NCI-H187 (cell line): ENCODE data around the gene NASP.
A peak's percentile ranks its signal among the peaks of the same experiment; 100 is the strongest.

ENCODE experiments used
- DNase-seq, 2 experiments: peaks; one replicate each; lab custom pipeline; 2025; lab: John Stamatoyannopoulos, UW

The NASP gene, protein sequence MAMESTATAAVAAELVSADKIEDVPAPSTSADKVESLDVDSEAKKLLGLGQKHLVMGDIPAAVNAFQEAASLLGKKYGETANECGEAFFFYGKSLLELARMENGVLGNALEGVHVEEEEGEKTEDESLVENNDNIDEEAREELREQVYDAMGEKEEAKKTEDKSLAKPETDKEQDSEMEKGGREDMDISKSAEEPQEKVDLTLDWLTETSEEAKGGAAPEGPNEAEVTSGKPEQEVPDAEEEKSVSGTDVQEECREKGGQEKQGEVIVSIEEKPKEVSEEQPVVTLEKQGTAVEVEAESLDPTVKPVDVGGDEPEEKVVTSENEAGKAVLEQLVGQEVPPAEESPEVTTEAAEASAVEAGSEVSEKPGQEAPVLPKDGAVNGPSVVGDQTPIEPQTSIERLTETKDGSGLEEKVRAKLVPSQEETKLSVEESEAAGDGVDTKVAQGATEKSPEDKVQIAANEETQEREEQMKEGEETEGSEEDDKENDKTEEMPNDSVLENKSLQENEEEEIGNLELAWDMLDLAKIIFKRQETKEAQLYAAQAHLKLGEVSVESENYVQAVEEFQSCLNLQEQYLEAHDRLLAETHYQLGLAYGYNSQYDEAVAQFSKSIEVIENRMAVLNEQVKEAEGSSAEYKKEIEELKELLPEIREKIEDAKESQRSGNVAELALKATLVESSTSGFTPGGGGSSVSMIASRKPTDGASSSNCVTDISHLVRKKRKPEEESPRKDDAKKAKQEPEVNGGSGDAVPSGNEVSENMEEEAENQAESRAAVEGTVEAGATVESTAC

DNA sequence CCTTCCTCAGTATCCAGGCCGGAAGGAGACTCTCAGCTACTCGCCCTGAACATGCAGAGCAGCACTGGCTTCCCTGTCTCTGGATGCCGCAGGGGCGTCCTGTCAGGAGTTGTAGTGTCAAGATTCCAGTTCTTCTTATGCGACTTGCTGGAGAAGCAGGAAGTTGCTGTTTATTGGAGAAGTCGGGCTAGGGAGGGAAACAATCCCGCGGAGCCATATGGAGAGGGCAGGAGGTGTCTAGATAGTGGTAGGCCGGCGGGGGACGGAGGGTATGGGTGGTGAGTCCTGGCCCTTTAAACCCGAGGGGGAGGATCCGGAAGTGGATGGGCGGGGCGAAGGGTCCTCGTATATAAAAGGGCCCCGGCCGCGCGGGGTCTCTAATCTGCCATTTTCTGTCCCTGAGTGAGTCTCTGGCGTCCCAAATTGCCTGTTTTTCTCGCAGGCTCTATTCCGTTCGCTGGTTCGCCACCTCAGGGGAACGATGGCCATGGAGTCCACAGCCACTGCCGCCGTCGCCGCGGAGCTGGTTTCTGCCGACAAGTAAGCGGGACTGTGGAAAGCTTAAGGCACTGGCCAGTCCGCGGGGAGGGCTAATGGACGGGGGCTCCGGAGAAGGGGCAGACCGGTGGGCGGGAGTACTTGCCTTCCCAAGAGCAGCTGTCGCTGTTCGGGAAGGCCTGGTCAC lies at the start of gene NASP:
Gene NASP (plus strand): TSS at position 376 of the 685 bp plus-strand sequence. CDS start 106 bp downstream, at position 482.
- peak; percentile 74 to 93 for DNase-seq

GRCh38 chr1:45535988-45536766 lies 47.7 kb upstream of the NASP start:
- DNase-seq = no peak

DNA sequence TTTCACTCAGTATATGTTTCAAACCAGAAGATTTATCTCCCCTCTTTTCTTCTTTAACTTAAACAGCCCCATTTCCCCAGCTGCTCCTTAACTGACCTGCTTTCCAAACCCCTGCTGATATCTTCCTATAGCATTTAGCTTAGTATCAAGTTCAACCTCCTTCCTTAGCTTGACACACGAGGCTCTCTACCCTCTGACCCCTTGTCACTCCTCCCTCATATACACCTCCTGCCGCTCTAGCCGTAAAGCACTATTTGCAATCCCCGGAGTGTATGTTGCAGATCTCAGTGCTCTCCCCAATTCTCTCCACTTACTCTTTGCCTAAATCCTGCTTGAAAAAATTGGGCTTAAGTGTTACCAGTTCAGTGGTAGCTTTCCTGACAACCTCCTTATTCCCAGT lies 47.0 kb upstream of the NASP start:
- no peak for DNase-seq

GRCh38 chr1:45541193-45541592 lies 42.6 kb upstream of the NASP start:
- DNase-seq = no peak

DNA sequence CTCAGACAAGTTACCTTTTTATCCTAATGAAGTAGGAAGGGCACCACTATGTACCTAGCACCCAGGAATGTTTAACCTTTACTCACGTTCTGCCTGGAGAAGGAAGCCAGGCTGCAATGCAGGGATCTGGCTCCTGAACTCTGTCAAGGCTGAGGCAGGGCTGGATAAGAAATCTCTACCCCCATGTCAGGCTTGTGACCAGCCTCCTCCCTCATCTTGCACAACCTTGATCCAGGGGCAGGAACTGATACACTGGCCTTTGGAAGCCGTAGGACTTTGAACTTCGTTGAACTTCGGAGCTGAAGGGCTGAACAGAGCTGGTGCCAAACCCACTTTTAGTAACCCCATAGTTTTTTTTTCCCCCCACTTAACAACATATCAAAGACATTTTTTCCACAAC lies 41.2 kb upstream of the NASP start:
- no peak for DNase-seq

DNA sequence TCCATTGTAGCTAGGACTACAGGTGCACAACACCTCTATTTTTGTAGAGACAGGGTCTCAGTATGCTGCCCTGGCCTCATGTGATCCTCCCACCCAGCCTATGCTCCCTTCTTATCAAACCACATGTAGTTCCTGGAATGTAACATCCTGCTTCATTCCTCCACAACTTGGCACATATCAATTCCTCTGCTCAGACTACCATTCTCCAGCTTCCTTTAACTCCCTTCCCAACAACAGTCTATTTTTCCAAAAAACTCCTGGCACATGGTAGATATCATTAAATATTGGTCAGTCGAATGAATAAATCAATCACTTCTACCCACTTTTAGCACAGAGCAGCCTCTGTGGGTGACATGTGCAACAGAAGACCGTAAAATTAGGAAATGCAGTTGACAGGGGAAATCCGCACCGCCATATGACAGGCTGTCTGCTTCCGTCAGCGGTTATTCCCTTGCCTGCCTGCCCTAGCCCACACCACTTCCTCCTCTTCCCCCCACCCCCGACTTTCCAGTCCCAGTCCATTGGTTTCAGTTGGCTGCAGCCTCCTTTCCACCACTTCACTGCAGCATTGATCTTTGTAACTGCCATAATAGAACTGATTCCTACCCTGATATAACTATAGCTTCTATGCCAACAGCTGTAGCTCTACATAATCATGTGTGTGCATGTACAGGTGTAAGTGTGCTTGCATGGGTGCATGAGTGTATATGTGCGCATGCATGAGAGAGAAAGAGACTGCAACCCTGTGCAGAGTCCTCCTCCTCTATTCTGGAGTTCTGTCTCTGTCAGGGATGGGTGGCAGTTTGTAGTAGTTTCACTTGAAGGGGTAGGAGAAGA lies 40.0 kb upstream of the NASP start:
- DNase-seq = no peak

DNA sequence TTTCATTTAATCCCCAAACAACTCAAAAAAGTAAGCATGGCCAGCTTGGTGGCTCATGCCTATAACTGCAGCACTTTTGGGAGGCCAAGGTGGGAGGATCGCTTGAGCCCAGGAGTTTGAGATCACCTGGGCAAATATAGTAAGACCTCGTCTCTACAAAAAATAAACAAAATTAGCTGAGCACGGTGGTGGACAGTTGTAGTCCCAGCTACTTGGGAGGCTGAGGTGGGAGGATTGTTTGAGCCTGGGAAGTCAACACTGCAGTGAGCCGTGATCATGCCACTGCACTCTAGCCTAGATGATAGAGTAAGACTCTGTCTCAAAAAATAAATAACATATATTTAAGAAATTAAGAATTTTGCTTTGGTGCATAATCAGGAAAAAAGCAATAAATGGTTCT lies 39.3 kb upstream of the NASP start:
- DNase-seq = no peak

DNA sequence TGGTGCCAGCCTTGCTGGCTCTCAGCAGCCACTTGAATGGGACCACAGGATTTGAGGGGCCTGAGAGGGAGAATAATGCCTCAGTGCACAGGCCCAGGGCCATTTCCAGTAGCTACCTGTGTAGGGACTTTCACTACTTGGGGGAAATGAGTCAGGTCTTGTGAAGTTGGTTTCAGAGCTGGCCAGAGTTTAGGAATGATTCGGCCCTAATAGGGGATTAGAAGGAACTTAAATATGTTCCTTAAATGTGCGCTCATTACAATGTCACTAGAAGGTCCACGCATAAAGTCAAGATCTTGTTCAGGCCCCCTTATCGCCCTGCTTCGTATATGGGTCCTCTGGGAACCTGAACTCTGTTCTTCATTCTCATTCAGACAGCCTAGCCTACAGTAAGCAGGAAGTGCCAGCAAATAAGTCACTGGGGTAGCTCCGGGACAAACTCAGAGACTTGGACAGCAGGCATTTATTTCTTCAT lies 38.8 kb upstream of the NASP start:
- no peak for DNase-seq

- no peak for DNase-seq
These were observed 38.1 kb upstream of the NASP start for GRCh38 chr1:45545553-45546310.

DNA sequence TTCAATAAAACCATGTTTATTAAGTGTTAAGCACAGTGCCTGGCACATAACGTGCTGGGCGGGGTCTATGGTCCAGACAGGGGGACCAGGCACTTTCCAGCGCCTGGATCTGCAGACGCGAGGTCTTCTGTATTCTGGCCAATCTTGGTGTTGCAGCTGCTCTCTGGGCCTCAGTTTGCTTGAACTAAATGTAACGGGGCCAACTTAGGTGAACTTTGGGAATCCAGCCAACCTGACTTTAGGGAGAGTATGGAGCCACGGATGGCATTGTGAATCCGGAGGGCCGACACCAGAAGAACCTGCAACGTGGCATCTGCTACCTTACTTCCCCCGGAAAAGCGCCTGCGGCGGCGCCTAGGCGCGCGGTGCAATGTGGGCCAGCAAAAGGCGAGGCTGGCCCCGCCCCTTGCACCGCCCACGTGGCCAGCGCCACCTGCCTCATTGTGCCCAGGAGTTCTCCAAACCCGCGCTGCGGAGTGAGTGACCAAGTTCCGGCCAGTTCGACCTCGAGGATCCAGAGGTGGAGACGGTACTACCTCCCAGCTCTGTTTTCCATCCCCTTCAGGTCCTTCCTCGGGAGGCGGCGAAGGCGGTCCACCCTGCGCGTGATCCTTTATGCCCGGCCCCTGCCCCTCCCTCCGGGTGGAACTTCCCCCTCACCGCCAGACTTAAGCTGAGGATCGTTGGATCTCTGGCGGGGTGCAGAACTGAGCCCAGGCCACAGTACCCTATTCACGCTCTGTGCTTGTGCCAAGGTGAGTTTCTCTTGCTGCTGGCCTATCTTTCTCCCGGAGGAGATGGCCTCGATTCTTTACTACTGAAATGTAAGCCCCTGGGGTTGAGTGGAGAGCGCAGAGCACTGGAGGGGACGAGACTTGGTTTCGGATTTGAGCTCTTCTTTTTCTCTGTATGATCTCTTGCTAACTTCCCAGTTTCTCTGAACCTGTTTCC lies 33.2 kb upstream of the NASP start, which contains the start of gene AKR1A1:
Gene AKR1A1 (plus strand): TSS at position 426 of the 951 bp plus-strand sequence. CDS start 10,969 bp downstream, outside the sequence.
- DNase-seq = peak; percentile 91 to 94

- no peak for DNase-seq
These were observed 32.2 kb upstream of the NASP start for GRCh38 chr1:45551684-45552083.

GRCh38 chr1:45552331-45552730 lies 31.5 kb upstream of the NASP start:
- peak; percentile 41 to 81 for DNase-seq

- DNase-seq = no peak
These were observed 29.6 kb upstream of the NASP start for GRCh38 chr1:45554198-45554597.

DNA sequence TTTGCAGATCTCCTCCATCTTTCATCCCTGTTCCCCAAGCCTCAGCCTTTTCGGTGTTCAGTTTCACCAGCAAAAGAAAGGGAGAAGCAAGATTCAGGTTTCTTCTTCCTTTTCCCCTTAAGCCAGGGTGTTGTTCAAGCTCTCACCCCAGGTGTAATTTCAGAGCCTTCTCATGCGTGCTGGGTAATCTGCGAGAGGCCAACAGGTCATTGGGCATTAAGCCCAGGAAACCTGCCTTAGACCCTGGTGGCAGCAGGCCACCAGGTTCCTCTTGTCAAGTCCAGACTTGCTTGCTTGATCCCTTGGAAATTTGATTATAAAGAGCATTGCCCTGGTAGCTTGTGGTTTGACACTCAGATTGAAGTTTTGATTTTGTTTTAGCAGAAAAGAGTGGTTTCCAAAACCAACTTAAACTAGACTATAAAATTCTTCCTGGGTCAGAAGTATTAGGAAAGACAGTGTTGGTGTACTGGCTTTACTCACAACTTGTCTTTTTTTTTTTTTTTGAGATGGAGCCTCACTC lies 26.4 kb upstream of the NASP start:
- no peak for DNase-seq

DNA sequence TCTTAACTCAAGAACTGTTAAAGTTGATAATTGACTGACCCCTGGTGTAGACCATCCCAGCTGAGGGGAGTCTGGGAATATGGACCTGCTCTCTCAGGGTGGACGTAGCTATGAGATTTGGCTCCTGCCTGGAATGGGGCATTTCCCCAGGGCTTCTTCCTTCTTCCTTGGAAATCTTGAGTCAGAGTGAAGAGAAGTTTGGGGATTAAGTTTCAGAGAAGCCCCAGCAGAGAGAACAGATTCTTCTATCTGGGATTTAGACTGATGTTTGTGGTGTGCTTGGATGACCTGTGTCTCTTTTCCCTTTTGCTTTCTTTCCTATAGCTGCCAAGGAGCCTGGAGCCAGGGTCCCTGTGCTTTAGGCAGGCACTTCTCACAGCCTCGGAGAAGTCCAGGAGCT lies 20.0 kb upstream of the NASP start:
- no peak for DNase-seq

GRCh38 chr1:45566722-45567121 lies 17.1 kb upstream of the NASP start:
- no peak for DNase-seq

DNA sequence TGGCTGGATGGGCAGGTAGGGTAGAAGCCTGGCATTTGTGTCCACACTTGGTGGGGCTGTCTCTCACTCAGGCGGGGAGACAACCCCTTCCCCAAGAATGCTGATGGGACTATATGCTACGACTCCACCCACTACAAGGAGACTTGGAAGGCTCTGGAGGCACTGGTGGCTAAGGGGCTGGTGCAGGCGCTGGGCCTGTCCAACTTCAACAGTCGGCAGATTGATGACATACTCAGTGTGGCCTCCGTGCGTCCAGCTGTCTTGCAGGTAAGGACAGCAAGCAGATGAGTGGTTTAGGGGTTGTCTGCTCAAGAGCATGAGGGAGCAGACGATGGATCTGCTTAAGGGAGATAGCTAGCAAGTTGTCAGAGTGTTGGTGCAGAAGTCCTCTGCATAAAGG lies 15.9 kb upstream of the NASP start:
- no peak for DNase-seq

- no peak for DNase-seq
These were observed 15.4 kb upstream of the NASP start for GRCh38 chr1:45568421-45568820.

DNA sequence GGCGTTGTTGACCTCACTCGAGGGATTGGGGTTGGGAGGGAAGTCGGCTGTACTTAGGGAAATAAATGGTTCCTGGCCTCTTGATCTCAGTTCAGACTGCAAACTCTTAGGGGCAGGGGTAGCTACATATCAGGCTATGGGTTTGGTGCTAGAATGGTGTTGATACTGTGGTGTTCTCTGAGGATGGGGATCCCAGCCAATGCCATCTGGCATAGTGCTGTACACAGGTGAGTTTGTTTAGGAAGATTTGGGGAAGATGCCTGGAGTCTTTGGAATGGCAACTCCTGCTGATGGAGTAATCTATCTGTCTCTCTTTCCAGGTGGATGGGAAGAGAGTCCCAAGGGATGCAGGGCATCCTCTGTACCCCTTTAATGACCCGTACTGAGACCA lies 14.3 kb upstream of the NASP start:
- DNase-seq = no peak
